Tibial artery (tissue), 4 donors: ENCODE data around the gene SCARF1.

Source experiments
- DNase-seq, 2 donors: peaks; one replicate each; pipeline ENCODE4 v3.0.0-alpha.2; 2019
- H3K27ac ChIP-seq, 2 donors: fragments of 200-600 bp; sonication (generic) in 1 of 2; 1 replicate in 1 of 2; 2 replicates in 1 of 2; pipeline ENCODE4 v1.5.1; 2018 to 2019; ENCODE audit warnings: mild to moderate bottlenecking in 1 of 2
- H3K27me3 ChIP-seq, 2 donors: fragments of 200-600 bp; sonication (generic) in 1 of 2; one replicate each; pipeline versions ENCODE4 v1.5.1 to v1.6.0; 2016 to 2019
- H3K36me3 ChIP-seq, 3 donors: fragments of 200-600 bp; sonication (generic) in 2 of 3; one replicate each; pipeline ENCODE4 v1.5.1; 2016 to 2019; ENCODE audit warnings: mild to moderate bottlenecking in 2 of 3
- H3K4me1 ChIP-seq, 4 donors: fragments of 200-600 bp; sonication (generic) in 2 of 4; 1 replicate in 3 of 4; 2 replicates in 1 of 4; pipeline ENCODE4 v1.5.1; 2016 to 2019
- H3K4me3 ChIP-seq, 2 donors: fragments of 200-600 bp; sonication (generic) in 1 of 2; 1 replicate in 1 of 2; 2 replicates in 1 of 2; pipeline ENCODE4 v1.5.1; 2018 to 2019; ENCODE audit warnings: mild to moderate bottlenecking in 2 of 2
- H3K9me3 ChIP-seq, 3 donors: fragments of 200-600 bp; sonication (generic) in 1 of 3; one replicate each; pipeline ENCODE4 v1.5.1; 2016 to 2019
- intact Hi-C: fragments of 100-400 bp; cut with DNase I; formaldehyde crosslinking; loops from one replicate; pipeline ENCODE4 v1.15.0; 2023; ENCODE audit warnings: low total_unique reads
- TF ChIP-seq, protein P1 (sequence below), 2 experiments: fragments of 200-600 bp in 1 of 2; fragments of 450-650 bp in 1 of 2; IDR thresholded peaks; one replicate each; pipeline ENCODE4 v1.5.1; 2017 to 2019; ENCODE audit warnings: antibody characterized with exemption in 2 of 2, mild to moderate bottlenecking in 1 of 2, moderate library complexity in 1 of 2

SCARF1 gene

DNA sequence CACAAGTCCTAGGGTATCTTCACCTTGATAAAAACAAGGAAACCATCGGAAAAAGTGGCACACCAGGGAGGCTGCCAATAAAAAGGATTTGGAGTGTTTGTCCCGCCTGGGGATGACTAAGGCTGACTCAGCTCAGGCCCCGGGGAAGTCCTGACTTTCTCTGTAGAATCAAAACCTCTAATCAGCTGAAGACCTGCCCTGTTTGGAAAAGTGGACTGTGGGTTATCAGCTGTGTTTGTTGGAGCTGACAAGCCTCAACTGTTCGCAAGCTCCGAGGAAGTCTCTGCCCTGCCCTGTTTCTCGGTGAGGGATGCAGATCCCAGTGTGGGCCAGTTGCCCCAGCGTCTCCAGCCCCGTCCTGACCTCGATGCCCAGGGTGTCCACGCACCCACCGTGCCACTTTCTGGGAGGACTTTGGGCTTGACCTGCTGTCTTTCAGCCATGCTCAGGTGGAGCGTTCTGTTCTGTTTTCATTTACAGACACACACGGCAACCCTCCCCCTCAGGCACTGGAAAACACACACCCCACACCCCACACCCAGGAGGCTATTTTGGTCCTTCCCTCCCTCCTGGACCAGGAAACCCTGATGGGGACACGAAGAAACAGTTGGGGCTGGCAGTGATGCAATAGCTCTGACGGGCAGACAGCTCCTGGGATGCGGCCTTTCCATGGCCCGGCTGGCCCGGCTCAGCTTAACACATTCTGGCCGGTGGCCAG lies 55.3 kb downstream of the SCARF1 start:
- Histone ChIP-seq H3K4me3 (peak overlapping the region; percentile 18 to 24), H3K36me3 (peaks cover 0 to 34% (median 5%) of the 10 kb centered on the region in 3 donors), H3K27me3 (no peaks in the 10 kb centered on the region), H3K9me3 (no peaks in the 10 kb centered on the region), H3K4me1 (peaks cover 0 to 27% (median 17%) of the 10 kb centered on the region in 4 donors), H3K27ac (peak overlapping the region; percentile 78 to 80)
- intact Hi-C loops = no loop called here
- TF ChIP-seq, protein P1, sequence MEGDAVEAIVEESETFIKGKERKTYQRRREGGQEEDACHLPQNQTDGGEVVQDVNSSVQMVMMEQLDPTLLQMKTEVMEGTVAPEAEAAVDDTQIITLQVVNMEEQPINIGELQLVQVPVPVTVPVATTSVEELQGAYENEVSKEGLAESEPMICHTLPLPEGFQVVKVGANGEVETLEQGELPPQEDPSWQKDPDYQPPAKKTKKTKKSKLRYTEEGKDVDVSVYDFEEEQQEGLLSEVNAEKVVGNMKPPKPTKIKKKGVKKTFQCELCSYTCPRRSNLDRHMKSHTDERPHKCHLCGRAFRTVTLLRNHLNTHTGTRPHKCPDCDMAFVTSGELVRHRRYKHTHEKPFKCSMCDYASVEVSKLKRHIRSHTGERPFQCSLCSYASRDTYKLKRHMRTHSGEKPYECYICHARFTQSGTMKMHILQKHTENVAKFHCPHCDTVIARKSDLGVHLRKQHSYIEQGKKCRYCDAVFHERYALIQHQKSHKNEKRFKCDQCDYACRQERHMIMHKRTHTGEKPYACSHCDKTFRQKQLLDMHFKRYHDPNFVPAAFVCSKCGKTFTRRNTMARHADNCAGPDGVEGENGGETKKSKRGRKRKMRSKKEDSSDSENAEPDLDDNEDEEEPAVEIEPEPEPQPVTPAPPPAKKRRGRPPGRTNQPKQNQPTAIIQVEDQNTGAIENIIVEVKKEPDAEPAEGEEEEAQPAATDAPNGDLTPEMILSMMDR (IDR thresholded peaks at IDR 0.05) = no peak
- peak; percentile 75 to 94 for DNase-seq

DNA sequence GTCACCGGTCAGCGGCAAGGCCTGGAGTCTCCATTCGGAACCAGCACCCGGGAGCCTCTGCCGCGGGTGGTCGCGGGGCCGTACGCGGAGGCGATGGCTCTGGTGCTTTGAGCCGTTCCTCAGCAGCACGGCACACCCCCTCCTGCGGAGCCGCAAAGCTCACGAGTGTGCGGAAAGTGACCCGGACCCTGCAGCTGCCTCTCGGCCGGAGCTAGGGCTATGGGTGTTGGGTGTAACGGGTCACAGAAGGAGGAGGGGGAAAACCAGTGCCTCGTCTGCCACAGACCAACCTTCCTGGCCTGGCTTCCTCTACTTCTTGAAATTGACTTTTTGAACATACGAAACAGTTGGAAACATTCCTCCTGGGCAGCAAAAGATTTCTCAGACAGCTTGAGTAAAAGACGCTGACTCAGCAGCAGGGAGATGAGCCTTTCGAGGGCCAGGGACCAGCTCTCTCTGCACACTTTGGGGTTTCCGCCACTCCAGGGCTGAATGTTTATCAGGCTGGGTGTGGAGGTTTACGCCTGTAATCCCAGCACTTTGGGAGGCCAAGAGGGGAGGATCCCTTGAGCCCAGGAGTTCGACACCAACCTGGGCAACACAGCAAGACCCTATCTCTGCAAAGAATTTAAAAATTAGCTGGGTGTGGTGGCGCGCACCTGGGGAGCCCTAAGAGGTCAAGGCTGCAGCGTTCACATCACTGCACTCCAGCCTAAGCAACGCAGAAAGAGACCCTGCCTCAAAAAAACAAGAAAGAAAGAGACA lies 56.5 kb downstream of the SCARF1 start:
- Histone ChIP-seq H3K36me3 (peaks cover 0 to 45% (median 9%) of the 10 kb centered on the region in 3 donors), H3K4me1 (peaks cover 0 to 27% (median 17%) of the 10 kb centered on the region in 4 donors), H3K9me3 (no peaks in the 10 kb centered on the region), H3K27ac (peak overlapping the region; percentile 78 to 80), H3K27me3 (no peaks in the 10 kb centered on the region), H3K4me3 (no peak overlapping the region)
- TF ChIP-seq, protein P1 (IDR thresholded peaks at IDR 0.05) = no peak
- intact Hi-C loops = no loop called here
- DNase-seq = no peak

DNA sequence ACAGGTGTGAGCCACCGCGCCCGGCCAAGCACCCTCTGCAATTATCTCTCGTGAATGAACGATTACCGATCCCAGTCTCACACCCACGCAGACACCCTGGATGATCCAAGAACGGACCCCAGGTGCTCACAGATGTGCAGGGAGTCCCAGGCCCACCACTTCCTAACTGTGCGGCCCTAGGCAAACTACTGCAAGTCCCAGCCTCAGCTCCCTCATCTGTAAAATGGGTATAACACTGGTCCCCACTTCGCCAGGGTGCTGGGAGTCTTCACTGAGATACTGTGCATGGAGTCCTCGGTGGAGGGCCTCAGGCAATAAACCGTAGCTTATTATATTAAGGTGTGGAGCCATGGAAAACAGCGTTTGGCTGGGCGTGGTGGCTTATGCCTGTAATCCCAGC lies 61.4 kb downstream of the SCARF1 start:
- Histone ChIP-seq H3K27ac (no peak overlapping the region), H3K9me3 (no peaks in the 10 kb centered on the region), H3K36me3 (peaks cover 0 to 38% (median 14%) of the 10 kb centered on the region in 3 donors), H3K4me1 (peaks cover 0 to 2% (median 0%) of the 10 kb centered on the region in 4 donors), H3K4me3 (no peak overlapping the region), H3K27me3 (no peaks in the 10 kb centered on the region)
- intact Hi-C loops = no loop called here
- no peak for DNase-seq
- TF ChIP-seq, protein P1 (IDR thresholded peaks at IDR 0.05) = no peak
